Stimulated activated CD8-positive, alpha-beta memory T cell treated with anti-CD3 and anti-CD28 coated beads, Interleukin-2, amount 100 ng/mL, for 1 hour (primary cell): Measurements from ENCODE around the gene CALML3.

Experiments used
- DNase-seq, 2 donors: peaks; one replicate each; pipeline ENCODE4 v3.0.0-alpha.2; 2020; ENCODE audit warnings: low read depth in 2 of 2

Gene CALML3

DNA sequence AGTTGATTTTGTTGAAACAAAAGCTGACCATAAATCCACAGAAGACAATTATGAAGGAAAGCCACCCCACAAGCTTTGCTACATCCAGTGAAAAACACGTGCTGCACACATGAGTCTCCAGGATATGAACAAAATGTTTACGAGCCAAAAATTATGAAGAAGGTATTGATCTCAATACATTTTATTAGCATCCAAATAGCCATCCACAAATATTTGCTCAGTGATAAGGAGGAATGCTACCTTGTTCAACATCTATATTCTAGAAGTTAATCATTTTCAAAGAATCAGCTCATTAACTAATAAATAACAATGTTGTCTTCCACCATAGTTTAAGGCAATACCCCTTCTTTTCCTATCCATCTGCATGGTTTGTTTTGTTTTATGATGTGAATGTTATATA, 42.7 kb downstream of the CALML3 start:
- no peak for DNase-seq

DNA sequence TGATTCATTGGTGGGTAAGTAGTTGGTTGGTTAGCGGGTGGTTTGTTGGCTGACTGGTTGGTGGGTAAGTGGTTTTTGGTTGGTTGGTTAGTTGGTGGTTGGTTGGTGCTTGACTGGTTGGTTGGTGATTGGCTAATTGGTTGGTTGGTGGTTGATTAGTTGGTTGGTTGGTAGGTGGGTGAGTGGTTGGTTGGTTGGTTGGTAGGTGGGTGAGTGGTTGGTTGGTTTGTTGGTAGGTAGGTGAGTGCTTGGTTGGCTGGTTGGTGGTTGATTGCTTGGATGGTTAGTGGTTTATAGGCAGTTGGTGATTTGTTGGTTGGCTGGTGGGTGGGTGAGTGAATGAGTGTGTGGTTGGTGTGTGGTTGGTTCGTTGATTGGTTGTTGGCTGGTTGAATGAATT, 44.2 kb downstream of the CALML3 start:
- no peak for DNase-seq

- no peak for DNase-seq
Observed at GRCh38 chr10:5569568-5569967, 44.8 kb downstream of the CALML3 start.

DNA sequence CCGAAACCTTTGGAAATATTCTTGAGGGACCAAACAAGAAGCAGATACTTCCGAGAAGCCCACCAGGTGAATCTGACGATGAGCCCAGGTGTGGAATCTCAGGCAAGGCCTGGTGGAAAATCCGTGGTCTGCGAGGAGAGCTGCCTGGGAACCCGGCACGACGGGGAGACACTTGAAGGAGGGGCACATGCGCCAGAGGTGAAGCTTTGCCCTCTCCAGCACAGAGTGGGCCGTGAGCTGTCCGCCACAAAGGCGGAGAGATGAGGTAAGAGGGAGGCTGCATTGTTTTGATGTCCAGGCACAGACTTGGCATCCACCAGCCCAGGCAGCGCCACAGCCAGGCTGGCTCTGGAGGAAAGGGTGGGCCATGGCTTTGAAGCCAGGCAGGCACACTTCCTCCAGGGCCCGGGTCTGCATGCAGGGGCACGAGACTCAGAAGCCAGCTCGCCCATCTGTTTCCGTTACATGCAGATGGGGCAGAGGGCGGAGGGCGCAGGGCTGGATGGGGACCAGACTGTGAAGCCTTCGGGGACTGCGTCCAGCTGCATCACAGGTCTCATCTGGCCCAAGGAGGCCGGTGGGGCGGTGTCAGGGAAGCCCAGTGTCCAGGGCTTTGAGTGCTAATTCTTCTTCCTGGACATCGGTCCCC, 45.4 kb downstream of the CALML3 start:
- no peak for DNase-seq

DNA sequence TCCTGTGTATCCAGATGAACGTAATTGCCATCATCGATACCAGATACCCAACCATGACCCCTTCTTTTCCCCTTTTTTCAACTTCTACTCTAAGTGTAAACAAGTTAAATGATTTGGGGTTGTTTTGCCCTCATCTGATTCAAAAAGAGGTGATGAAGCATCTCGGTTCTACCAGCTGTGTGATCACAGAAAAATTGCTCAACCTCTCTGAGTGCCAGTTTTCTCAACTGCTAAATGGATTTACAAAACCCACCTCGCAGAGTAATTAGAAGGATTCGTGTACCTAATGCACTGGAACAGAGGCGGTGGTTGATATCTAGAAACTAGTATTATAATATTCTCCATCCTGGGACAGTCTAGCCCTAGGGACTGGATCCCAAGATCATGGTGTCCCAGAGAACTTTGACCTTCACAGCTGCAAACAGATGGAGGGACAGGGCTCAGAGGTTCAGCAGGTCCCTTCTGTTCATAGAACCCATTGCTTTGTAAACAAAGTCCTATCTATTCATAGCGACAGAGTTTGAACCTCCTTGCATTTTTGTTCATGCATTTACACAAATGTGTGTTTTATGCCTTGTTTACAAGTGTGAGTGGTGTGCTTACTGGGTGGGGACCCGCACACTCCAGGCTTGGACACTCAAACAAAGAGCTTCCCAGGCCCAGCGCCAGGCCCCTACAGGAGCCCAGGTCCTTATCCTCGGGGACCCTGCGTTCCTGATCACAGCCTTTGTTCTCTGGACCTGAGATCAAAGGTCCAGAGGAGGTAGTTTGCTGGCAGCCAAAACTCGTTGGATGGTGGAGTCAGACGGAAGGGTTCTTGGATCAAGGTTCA, 46.4 kb downstream of the CALML3 start:
- DNase-seq: no peak

DNA sequence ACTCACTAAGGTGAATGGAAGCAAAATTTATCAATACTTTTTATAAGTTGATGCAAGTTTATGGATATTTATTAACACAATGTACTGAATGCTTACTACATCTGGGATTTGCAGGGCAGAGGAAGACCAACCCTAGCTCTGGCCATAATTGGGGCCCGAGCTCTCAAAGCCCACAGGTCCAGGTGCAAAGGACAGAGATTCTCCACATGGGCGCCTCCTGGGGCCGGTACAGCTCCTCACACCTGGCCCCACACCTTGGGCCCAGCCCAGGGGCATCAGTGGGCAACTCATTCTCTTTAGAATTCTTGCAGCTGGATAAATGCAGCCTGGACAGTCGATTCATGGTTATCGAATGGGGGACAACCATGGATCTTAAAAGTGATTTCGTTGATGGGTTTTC, 47.1 kb downstream of the CALML3 start:
- no peak for DNase-seq

GRCh38 chr10:5573319-5573950, 48.7 kb downstream of the CALML3 start:
- no peak for DNase-seq

GRCh38 chr10:5573968-5574641, 49.3 kb downstream of the CALML3 start:
- DNase-seq: no peak

DNA sequence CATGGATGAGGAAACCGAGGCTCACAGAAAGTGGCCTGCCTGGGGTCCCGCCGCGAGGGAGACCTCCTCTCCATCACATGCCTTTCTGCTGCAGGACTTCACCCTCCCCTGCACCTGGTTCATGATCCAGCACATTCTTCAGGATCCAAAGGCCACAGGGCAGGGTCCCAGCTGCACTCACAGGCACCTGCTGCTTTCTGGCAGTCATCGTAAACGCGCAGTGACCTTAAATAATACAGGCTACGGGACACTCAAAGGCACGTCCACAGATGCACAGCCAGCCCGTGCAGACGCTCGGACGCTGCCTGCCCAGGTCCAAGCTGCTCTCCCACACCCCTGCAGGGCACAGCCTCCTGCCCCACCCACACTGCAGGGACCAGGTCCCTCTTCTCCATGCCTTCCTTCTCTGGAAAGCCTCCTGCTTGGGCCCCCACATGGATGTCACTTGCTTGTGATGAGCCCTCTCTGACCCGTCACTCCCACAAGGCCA, 49.9 kb downstream of the CALML3 start:
- DNase-seq: no peak

GRCh38 chr10:5575144-5575481, 50.4 kb downstream of the CALML3 start:
- DNase-seq: no peak

DNA sequence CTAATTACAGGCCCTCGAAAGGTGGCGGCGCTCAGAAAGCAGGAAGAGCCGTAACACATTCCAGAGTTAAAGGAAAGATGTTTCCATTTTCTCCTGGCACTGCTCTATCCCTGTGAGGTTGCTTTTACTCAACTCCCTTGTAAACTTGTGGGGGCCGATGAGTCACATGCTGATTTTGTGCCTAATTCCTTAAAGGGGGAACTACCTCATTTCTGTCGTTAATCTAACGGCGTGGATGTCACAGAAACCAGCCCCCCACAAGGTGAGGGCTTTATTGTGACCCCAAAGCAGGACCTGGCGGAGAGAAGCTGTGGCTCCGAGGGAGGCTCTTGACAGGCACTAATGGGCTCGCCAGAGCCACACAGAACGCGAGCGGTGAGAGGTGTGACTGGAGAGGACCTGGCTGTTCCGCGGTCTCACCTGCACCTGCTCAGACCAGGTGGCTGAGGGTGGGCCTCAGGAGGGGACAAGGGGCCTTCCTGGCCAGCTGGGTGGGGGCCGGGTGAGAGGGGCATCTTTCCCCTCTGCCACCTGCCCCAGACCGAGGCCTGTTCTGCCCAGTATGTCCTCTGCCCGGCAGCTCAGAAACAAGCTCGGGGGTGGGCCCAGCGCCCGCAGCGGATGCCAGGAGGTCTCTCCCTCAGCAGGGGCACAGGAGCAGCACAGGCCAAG, 50.9 kb downstream of the CALML3 start:
- no peak for DNase-seq

- DNase-seq: no peak
Observed at GRCh38 chr10:5576154-5576748, 51.5 kb downstream of the CALML3 start.
